ENCODE measurements around the gene PIEZO2.

PIEZO2 gene

DNA sequence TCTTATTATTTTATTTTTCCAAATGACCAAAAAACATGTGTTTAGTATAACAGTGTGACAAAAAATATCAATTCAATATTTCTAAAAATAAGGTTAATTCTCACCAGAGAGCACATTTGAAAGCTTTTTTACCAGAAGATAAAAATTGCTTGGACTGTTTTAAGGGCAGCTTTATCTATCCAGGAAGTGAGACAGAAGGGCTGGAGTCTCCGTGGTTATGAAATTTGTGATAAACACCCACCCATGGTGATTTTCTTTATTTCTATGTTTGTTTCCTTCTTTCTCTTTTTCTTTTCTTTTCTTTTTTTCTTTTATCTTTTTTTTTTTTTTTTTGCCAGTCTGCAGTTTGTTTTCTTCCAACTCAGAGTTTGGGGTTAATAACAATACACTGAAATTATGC lies 298.5 kb downstream of the PIEZO2 start:
- CTCF ChIA-PET: interaction anchor here (0.6 to 6.2 kb wide), 29 partner anchors 8 to 879 kb away, joined by 3 to 119 read pairs (median 7); partner anchors contain the start of gene PIEZO2
- POLR2A ChIA-PET: no interaction called here
- Histone ChIP-seq H3K9me3 (ENCODE audit: control insufficient read depth, insufficient read depth, low read depth, low read length) (no peaks in the 10 kb centered on the region), H3K36me3 (ENCODE audit: control insufficient read depth in 2 of 2, insufficient read depth in 1 of 2, low read length in 2 of 2) (no peaks in the 10 kb centered on the region), H3K4me3 (ENCODE audit: low read depth, low read length) (no peak overlapping the region), H3K27ac (ENCODE audit: extremely low read depth, low read depth, low read length) (no peak overlapping the region), H3K4me1 (ENCODE audit: control insufficient read depth, insufficient read depth, low read length) (0 out of 2 replicates have a peak, but pooled peaks cover 4% of the 10 kb centered on the region)
- no peak for TF ChIP-seq ZFP3 (tag by site-specific recombination; IDR thresholded peaks at IDR 0.05; ENCODE audit: low read depth)
- TF ChIP-seq, protein P1, sequence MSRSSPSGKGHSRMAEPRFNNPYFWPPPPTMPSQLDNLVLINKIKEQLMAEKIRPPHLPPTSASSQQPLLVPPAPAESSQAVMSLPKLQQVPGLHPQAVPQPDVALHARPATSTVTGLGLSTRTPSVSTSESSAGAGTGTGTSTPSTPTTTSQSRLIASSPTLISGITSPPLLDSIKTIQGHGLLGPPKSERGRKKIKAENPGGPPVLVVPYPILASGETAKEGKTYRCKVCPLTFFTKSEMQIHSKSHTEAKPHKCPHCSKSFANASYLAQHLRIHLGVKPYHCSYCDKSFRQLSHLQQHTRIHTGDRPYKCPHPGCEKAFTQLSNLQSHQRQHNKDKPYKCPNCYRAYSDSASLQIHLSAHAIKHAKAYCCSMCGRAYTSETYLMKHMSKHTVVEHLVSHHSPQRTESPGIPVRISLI (tag by site-specific recombination; IDR thresholded peaks at IDR 0.05): no peak
- no peak for TF ChIP-seq ZEB2 (tag by site-specific recombination; IDR thresholded peaks at IDR 0.05)
- TF ChIP-seq ZNF426 (tag by site-specific recombination; IDR thresholded peaks at IDR 0.05): no peak
- no peak for TF ChIP-seq GLI2 (tag by site-specific recombination; IDR thresholded peaks at IDR 0.05; ENCODE audit: borderline replicate concordance, low read depth)
- TF ChIP-seq, protein P2, sequence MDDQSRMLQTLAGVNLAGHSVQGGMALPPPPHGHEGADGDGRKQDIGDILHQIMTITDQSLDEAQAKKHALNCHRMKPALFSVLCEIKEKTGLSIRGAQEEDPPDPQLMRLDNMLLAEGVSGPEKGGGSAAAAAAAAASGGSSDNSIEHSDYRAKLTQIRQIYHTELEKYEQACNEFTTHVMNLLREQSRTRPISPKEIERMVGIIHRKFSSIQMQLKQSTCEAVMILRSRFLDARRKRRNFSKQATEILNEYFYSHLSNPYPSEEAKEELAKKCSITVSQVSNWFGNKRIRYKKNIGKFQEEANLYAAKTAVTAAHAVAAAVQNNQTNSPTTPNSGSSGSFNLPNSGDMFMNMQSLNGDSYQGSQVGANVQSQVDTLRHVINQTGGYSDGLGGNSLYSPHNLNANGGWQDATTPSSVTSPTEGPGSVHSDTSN (CRISPR knock-in tag; IDR thresholded peaks at IDR 0.05): no peak

DNA sequence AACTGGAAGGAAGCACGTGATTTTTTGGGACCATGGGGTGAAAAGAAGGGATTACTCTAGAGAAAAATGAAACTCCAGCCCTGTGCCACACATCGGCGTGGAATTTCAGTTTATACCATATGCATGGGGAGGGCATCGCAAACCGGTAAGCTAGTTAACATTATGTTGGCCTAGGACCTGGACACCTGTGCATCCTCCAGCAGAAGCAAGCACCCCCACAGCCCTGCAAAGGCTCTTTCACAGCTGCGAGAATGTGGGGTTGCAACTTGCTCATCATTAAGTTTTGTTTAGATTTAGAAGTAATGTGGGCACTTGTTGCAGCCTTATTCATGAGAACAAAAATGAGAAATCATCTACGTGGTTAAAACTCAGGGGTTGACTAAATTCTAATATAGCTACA lies 299.2 kb downstream of the PIEZO2 start:
- Histone ChIP-seq H3K27ac (ENCODE audit: extremely low read depth, low read depth, low read length) (no peak overlapping the region), H3K4me1 (ENCODE audit: control insufficient read depth, insufficient read depth, low read length) (0 out of 2 replicates have a peak, but pooled peaks cover 4% of the 10 kb centered on the region), H3K9me3 (ENCODE audit: control insufficient read depth, insufficient read depth, low read depth, low read length) (no peaks in the 10 kb centered on the region), H3K4me3 (ENCODE audit: low read depth, low read length) (no peak overlapping the region), H3K36me3 (ENCODE audit: control insufficient read depth in 2 of 2, insufficient read depth in 1 of 2, low read length in 2 of 2) (no peaks in the 10 kb centered on the region)
- POLR2A ChIA-PET: no interaction called here
- CTCF ChIA-PET: interaction anchor here (0.5 to 6.2 kb wide), 15 partner anchors 10 to 879 kb away, joined by 3 to 119 read pairs (median 9); partner anchors contain the start of gene PIEZO2
- TF ChIP-seq, protein P3, sequence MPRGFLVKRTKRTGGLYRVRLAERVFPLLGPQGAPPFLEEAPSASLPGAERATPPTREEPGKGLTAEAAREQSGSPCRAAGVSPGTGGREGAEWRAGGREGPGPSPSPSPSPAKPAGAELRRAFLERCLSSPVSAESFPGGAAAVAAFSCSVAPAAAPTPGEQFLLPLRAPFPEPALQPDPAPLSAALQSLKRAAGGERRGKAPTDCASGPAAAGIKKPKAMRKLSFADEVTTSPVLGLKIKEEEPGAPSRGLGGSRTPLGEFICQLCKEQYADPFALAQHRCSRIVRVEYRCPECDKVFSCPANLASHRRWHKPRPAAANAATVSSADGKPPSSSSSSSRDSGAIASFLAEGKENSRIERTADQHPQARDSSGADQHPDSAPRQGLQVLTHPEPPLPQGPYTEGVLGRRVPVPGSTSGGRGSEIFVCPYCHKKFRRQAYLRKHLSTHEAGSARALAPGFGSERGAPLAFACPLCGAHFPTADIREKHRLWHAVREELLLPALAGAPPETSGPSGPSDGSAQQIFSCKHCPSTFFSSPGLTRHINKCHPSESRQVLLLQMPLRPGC (tag by site-specific recombination; IDR thresholded peaks at IDR 0.05): no peak
- TF ChIP-seq ZNF112 (tag by site-specific recombination; IDR thresholded peaks at IDR 0.05): no peak
- TF ChIP-seq ZNF48 (tag by site-specific recombination; IDR thresholded peaks at IDR 0.05): no peak
- TF ChIP-seq ZNF785 (tag by site-specific recombination; IDR thresholded peaks at IDR 0.05): no peak
- no peak for TF ChIP-seq ZNF529 (tag by site-specific recombination; IDR thresholded peaks at IDR 0.05; ENCODE audit: insufficient replicate concordance)

DNA sequence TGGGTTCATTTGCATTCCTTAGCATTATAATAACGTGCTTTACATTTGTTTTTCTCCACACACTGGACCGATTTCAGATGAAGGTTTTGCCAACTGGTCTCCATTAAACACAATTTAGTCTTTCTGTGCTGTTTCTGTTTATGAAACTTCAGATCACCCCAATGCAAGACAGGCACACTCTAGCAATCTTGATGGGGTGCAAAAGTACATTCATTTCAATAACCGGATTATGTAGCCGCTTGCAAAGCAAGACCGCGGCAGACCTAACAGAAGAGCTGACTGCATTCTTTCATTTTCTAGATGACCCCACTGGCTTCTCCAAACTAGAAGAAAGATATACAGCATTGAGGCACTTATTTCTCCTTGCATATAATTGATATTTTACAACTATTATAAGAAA lies 301.5 kb downstream of the PIEZO2 start:
- H3K4me1 ChIP-seq (ENCODE audit: control insufficient read depth, insufficient read depth, low read length): 0 out of 2 replicates have a peak, but pooled peaks cover 4% of the 10 kb centered on the region
- ChIA-PET CTCF (no interaction called here), POLR2A (no interaction called here)
- no peak overlapping the region for H3K27ac ChIP-seq (ENCODE audit: extremely low read depth, low read depth, low read length)
- H3K4me3 ChIP-seq (ENCODE audit: low read depth, low read length): no peak overlapping the region
- no peaks in the 10 kb centered on the region for H3K36me3 ChIP-seq (ENCODE audit: control insufficient read depth in 2 of 2, insufficient read depth in 1 of 2, low read length in 2 of 2)
- H3K9me3 ChIP-seq (ENCODE audit: control insufficient read depth, insufficient read depth, low read depth, low read length): no peaks in the 10 kb centered on the region
- no peak for TF ChIP-seq WT1 (tag by site-specific recombination; IDR thresholded peaks at IDR 0.05)
- TF ChIP-seq, protein P4, sequence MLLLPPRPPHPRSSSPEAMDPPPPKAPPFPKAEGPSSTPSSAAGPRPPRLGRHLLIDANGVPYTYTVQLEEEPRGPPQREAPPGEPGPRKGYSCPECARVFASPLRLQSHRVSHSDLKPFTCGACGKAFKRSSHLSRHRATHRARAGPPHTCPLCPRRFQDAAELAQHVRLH (tag by site-specific recombination; IDR thresholded peaks at IDR 0.05): no peak
- no peak for TF ChIP-seq SP2 (tag by site-specific recombination; IDR thresholded peaks at IDR 0.05)
- TF ChIP-seq, protein P5, sequence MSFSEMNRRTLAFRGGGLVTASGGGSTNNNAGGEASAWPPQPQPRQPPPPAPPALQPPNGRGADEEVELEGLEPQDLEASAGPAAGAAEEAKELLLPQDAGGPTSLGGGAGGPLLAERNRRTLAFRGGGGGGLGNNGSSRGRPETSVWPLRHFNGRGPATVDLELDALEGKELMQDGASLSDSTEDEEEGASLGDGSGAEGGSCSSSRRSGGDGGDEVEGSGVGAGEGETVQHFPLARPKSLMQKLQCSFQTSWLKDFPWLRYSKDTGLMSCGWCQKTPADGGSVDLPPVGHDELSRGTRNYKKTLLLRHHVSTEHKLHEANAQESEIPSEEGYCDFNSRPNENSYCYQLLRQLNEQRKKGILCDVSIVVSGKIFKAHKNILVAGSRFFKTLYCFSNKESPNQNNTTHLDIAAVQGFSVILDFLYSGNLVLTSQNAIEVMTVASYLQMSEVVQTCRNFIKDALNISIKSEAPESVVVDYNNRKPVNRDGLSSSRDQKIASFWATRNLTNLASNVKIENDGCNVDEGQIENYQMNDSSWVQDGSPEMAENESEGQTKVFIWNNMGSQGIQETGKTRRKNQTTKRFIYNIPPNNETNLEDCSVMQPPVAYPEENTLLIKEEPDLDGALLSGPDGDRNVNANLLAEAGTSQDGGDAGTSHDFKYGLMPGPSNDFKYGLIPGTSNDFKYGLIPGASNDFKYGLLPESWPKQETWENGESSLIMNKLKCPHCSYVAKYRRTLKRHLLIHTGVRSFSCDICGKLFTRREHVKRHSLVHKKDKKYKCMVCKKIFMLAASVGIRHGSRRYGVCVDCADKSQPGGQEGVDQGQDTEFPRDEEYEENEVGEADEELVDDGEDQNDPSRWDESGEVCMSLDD (tag by site-specific recombination; IDR thresholded peaks at IDR 0.05): no peak
- TF ChIP-seq, protein P6, sequence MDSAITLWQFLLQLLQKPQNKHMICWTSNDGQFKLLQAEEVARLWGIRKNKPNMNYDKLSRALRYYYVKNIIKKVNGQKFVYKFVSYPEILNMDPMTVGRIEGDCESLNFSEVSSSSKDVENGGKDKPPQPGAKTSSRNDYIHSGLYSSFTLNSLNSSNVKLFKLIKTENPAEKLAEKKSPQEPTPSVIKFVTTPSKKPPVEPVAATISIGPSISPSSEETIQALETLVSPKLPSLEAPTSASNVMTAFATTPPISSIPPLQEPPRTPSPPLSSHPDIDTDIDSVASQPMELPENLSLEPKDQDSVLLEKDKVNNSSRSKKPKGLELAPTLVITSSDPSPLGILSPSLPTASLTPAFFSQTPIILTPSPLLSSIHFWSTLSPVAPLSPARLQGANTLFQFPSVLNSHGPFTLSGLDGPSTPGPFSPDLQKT (IDR thresholded peaks at IDR 0.05; ENCODE audit: borderline replicate concordance, low read depth, low read length): no peak
- no peak for TF ChIP-seq ZNF514 (tag by site-specific recombination; IDR thresholded peaks at IDR 0.05)
- no peak for TF ChIP-seq ZNF791 (tag by site-specific recombination; IDR thresholded peaks at IDR 0.05)
- no peak for TF ChIP-seq ZNF121 (tag by site-specific recombination; IDR thresholded peaks at IDR 0.05)
- TF ChIP-seq ZNF169 (tag by site-specific recombination; IDR thresholded peaks at IDR 0.05): no peak
- TF ChIP-seq ZNF341 (tag by site-specific recombination; IDR thresholded peaks at IDR 0.05; ENCODE audit: low read depth): no peak
- TF ChIP-seq, protein P7, sequence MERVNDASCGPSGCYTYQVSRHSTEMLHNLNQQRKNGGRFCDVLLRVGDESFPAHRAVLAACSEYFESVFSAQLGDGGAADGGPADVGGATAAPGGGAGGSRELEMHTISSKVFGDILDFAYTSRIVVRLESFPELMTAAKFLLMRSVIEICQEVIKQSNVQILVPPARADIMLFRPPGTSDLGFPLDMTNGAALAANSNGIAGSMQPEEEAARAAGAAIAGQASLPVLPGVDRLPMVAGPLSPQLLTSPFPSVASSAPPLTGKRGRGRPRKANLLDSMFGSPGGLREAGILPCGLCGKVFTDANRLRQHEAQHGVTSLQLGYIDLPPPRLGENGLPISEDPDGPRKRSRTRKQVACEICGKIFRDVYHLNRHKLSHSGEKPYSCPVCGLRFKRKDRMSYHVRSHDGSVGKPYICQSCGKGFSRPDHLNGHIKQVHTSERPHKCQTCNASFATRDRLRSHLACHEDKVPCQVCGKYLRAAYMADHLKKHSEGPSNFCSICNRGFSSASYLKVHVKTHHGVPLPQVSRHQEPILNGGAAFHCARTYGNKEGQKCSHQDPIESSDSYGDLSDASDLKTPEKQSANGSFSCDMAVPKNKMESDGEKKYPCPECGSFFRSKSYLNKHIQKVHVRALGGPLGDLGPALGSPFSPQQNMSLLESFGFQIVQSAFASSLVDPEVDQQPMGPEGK (tag by site-specific recombination; IDR thresholded peaks at IDR 0.05): no peak
